CD14-positive monocyte (primary cell): ENCODE results near the gene RNF20. TPM values are rescaled to one million over a fixed set of nuclear protein-coding genes. Genes with fewer than 3 reads are reported as not detected.

Experiments
- DNase-seq, 3 donors: peaks; one replicate each; pipeline ENCODE4 v3.0.0-alpha.2; 2011 to 2022
- H2AFZ ChIP-seq: 2 replicates; pipeline ENCODE4 v1.6.0; 2012; ENCODE audit warnings: mild to moderate bottlenecking, low read depth, low read length, inconsistent platforms; ENCODE audit not compliant: insufficient read depth, poor library complexity, severe bottlenecking
- H3K27ac ChIP-seq, 2 donors: 1 replicate in 1 of 2; 2 replicates in 1 of 2; pipeline ENCODE4 v1.5.1; 2012 to 2013; ENCODE audit warnings: low read length in 2 of 2, control low read depth in 1 of 2, inconsistent platforms in 1 of 2, low read depth in 1 of 2, mild to moderate bottlenecking in 1 of 2
- H3K27me3 ChIP-seq, 2 donors: one replicate each; pipeline versions ENCODE4 v1.6.0 to v1.6.1; 2011 to 2013; ENCODE audit warnings: low read length in 2 of 2; ENCODE audit not compliant: control insufficient read depth in 2 of 2, insufficient read depth in 2 of 2
- H3K36me3 ChIP-seq, 2 donors: replicated peaks in 1 of 2; 1 replicate in 1 of 2; 2 replicates in 1 of 2; pipeline versions ENCODE4 v1.5.1 to v1.6.1; 2012 to 2013; ENCODE audit warnings: low read length in 2 of 2, control low read depth in 1 of 2, inconsistent platforms in 1 of 2, mild to moderate bottlenecking in 1 of 2; ENCODE audit not compliant: insufficient read depth in 2 of 2, control insufficient read depth in 1 of 2
- H3K4me1 ChIP-seq, 2 donors: 1 replicate in 1 of 2; 2 replicates in 1 of 2; pipeline versions ENCODE4 v1.5.1 to v1.6.1; 2012 to 2013; ENCODE audit warnings: low read length in 2 of 2, control low read depth in 1 of 2, inconsistent platforms in 1 of 2, mild to moderate bottlenecking in 1 of 2, moderate library complexity in 1 of 2; ENCODE audit not compliant: insufficient read depth in 2 of 2, control insufficient read depth in 1 of 2
- H3K4me2 ChIP-seq: replicated peaks from 2 replicates; pipeline ENCODE3; 2012; ENCODE audit warnings: low read length, moderate library complexity, mild to moderate bottlenecking; ENCODE audit not compliant: poor library complexity, severe bottlenecking; ENCODE audit errors: extremely low read depth
- H3K4me3 ChIP-seq, 3 experiments: fragments of 200-600 bp in 1 of 3; sonication (generic) in 1 of 3; replicated peaks in 1 of 3; 1 replicate in 2 of 3; 2 replicates in 1 of 3; pipeline ENCODE4 v1.5.1; 2011 to 2013; ENCODE audit warnings: low read length in 3 of 3, mild to moderate bottlenecking in 3 of 3, control low read depth in 2 of 3, low read depth in 2 of 3, inconsistent platforms in 1 of 3, moderate library complexity in 1 of 3
- H3K79me2 ChIP-seq: 2 replicates; pipeline ENCODE4 v1.6.0; 2012; ENCODE audit warnings: mild to moderate bottlenecking, control low read depth, inconsistent platforms, low read length, moderate library complexity; ENCODE audit not compliant: insufficient read depth
- H3K9ac ChIP-seq: 2 replicates; pipeline ENCODE4 v1.6.0; 2017; ENCODE audit warnings: low read length, mild to moderate bottlenecking; ENCODE audit not compliant: insufficient read depth, poor library complexity, severe bottlenecking
- H3K9me3 ChIP-seq, 2 donors: replicated peaks in 1 of 2; 1 replicate in 1 of 2; 2 replicates in 1 of 2; pipeline versions ENCODE4 v1.5.1 to v1.6.1; 2012 to 2013; ENCODE audit warnings: low read length in 2 of 2, control low read depth in 1 of 2; ENCODE audit not compliant: control insufficient read depth in 1 of 2, insufficient read depth in 1 of 2
- H4K20me1 ChIP-seq: 2 replicates; pipeline ENCODE4 v1.6.0; 2012; ENCODE audit warnings: mild to moderate bottlenecking, low read length, control low read depth, moderate library complexity; ENCODE audit not compliant: insufficient read depth
- H3K27ac Mint-ChIP-seq, 7 donors: one replicate each; pipeline ENCODE4 v1.8.0; 2020; ENCODE audit warnings: mild to moderate bottlenecking in 7 of 7, mixed read lengths in 7 of 7, moderate library complexity in 6 of 7, inconsistent platforms in 2 of 7
- H3K27me3 Mint-ChIP-seq, 3 donors: one replicate each; pipeline ENCODE4 v1.8.0; 2021 to 2022; ENCODE audit warnings: low read depth in 3 of 3, mild to moderate bottlenecking in 3 of 3, mixed read lengths in 3 of 3, moderate library complexity in 3 of 3, inconsistent platforms in 1 of 3
- H3K36me3 Mint-ChIP-seq, 2 donors: one replicate each; pipeline ENCODE4 v1.8.0; 2020; ENCODE audit warnings: mixed read lengths in 2 of 2, inconsistent platforms in 1 of 2, mild to moderate bottlenecking in 1 of 2
- H3K4me1 Mint-ChIP-seq: one replicate; pipeline ENCODE4 v1.8.0; 2020; ENCODE audit warnings: mild to moderate bottlenecking, mixed read lengths
- H3K4me3 Mint-ChIP-seq, 2 donors: one replicate each; pipeline ENCODE4 v1.8.0; 2020; ENCODE audit warnings: mild to moderate bottlenecking in 2 of 2, mixed read lengths in 2 of 2, moderate library complexity in 1 of 2
- H3K9me3 Mint-ChIP-seq, 7 donors: one replicate each; pipeline ENCODE4 v1.8.0; 2020 to 2022; ENCODE audit warnings: mixed read lengths in 7 of 7, mild to moderate bottlenecking in 6 of 7, moderate library complexity in 6 of 7, inconsistent platforms in 2 of 7
- CTCF ChIP-seq: fragments of 200-600 bp; IDR thresholded peaks from one replicate; pipeline ENCODE4 v1.8.0; 2022; ENCODE audit warnings: antibody characterized with exemption, mild to moderate bottlenecking
- WGBS: methylation state at CpG from one replicate; pipeline ENCODE4 v1.1.5; 2013; ENCODE audit warnings: missing lambda C conversion rate; ENCODE audit not compliant: insufficient coverage; 5-methylcytosine and 5-hydroxymethylcytosine counted together
- intact Hi-C, 2 donors: fragments of 100-400 bp; cut with micrococcal nuclease; formaldehyde crosslinking; loops; one replicate each; pipeline versions ENCODE4 v1.15.0 to v1.15.1; 2023
- polyA plus RNA-seq, 3 donors: library from polyadenylated mRNA; depleted of rRNA in 1 of 3; unstranded in 2 of 3; stranded (reverse) in 1 of 3; fragments of 300-500 nt in 2 of 3; fragments of >200 nt in 1 of 3; fragmentation: Illumina TruSeq in 2 of 3; gene quantifications; 1 replicate in 2 of 3; 2 replicates in 1 of 3; pipeline ENCODE4 v1.2.3, GENCODE V29; 2012 to 2021

Gene RNF20
- polyA plus RNA-seq, 3 donors, result 7.2 to 35.2 (median 22.3) TPM

- peak overlapping the region in 1 of 7 donors; percentile 33 for H3K27ac Mint-ChIP-seq
- Histone ChIP-seq H3K4me2 (no peak overlapping the region), H2AFZ (no peak overlapping the region), H3K4me3 (no peak overlapping the region), H3K27ac (no peak overlapping the region), H3K9ac (no peak overlapping the region), H3K27me3 (no peaks in the 10 kb centered on the region), H3K4me1 (no peaks in the 10 kb centered on the region), H3K36me3 (peaks cover 17 to 49% of the 10 kb centered on the region in 2 donors), H3K9me3 (no peaks in the 10 kb centered on the region), H3K79me2 (no peaks in the 10 kb centered on the region), H4K20me1 (no peaks in the 10 kb centered on the region)
- intact Hi-C loops, result no loop called here
- peaks cover 0 to 3% (median 0%) of the 10 kb centered on the region in 7 donors for H3K9me3 Mint-ChIP-seq
- no peaks in the 10 kb centered on the region for H3K27me3 Mint-ChIP-seq
- H3K36me3 Mint-ChIP-seq, result peaks cover 53 to 54% of the 10 kb centered on the region in 2 donors
- no peak for TF ChIP-seq CTCF
- no peak overlapping the region for H3K4me3 Mint-ChIP-seq
- no peaks in the 10 kb centered on the region for H3K4me1 Mint-ChIP-seq
- no CpG with 5 or more reads among the region's 1 CpG for WGBS
- no peak for DNase-seq
Measured at GRCh38 chr9:101571114-101571513, 37.5 kb downstream of the RNF20 start.

GRCh38 chr9:101572316-101572715 lies 38.7 kb downstream of the RNF20 start:
- H4K20me1 ChIP-seq, result no peaks in the 10 kb centered on the region
- no peak overlapping the region for H3K9ac ChIP-seq
- H3K4me2 ChIP-seq, result no peak overlapping the region
- no peaks in the 10 kb centered on the region for H3K79me2 ChIP-seq
- Mint-ChIP-seq H3K9me3 (peaks cover 0 to 3% (median 0%) of the 10 kb centered on the region in 7 donors), H3K27ac (peak overlapping the region in 1 of 7 donors; percentile 30), H3K27me3 (no peaks in the 10 kb centered on the region), H3K36me3 (peaks cover 48 to 49% of the 10 kb centered on the region in 2 donors), H3K4me3 (no peak overlapping the region), H3K4me1 (no peaks in the 10 kb centered on the region)
- H3K27ac ChIP-seq, result no peak overlapping the region
- DNase-seq, result no peak
- H2AFZ ChIP-seq, result no peak overlapping the region
- no peaks in the 10 kb centered on the region for H3K9me3 ChIP-seq
- H3K4me1 ChIP-seq, result no peaks in the 10 kb centered on the region
- no peak overlapping the region for H3K4me3 ChIP-seq
- WGBS, result no CpG with 5 or more reads among the region's 2 CpGs
- H3K27me3 ChIP-seq, result no peaks in the 10 kb centered on the region
- intact Hi-C loops, result no loop called here
- peaks cover 16 to 37% of the 10 kb centered on the region in 2 donors for H3K36me3 ChIP-seq
- no peak for TF ChIP-seq CTCF
